Progenitor cell of endocrine pancreas (in vitro differentiated cells): ENCODE data around the gene LRMDA. TPM values are rescaled to one million over a fixed set of nuclear protein-coding genes. Genes with fewer than 3 reads are reported as not detected.
A peak's percentile ranks its signal among the peaks of the same experiment; 100 is the strongest.

Experiments
- DNase-seq: peaks from one replicate; pipeline ENCODE4 v3.0.0; 2021; ENCODE audit warnings: low spot score; ENCODE audit not compliant: unreplicated experiment
- H3K27ac Mint-ChIP-seq: 2 replicates; pipeline ENCODE4 v1.8.0; 2021; ENCODE audit warnings: mild to moderate bottlenecking, moderate library complexity, mixed read lengths
- H3K27me3 Mint-ChIP-seq: 2 replicates; pipeline ENCODE4 v1.8.0; 2021; ENCODE audit warnings: mixed read lengths
- H3K36me3 Mint-ChIP-seq: 2 replicates; pipeline ENCODE4 v1.8.0; 2022; ENCODE audit warnings: mixed read lengths; ENCODE audit not compliant: insufficient read depth
- H3K4me1 Mint-ChIP-seq: 2 replicates; pipeline ENCODE4 v1.8.0; 2021; ENCODE audit warnings: low read depth, mixed read lengths
- H3K4me3 Mint-ChIP-seq: 2 replicates; pipeline ENCODE4 v1.8.0; 2021; ENCODE audit warnings: low read depth, mild to moderate bottlenecking, moderate library complexity, mixed read lengths
- H3K9me3 Mint-ChIP-seq: 2 replicates; pipeline ENCODE4 v1.8.0; 2021; ENCODE audit warnings: low read depth, mixed read lengths
- CTCF ChIP-seq: fragments of 200-600 bp; sonication (generic); IDR thresholded peaks from one replicate; pipeline ENCODE4 v1.5.0; 2021; ENCODE audit warnings: antibody characterized with exemption, mild to moderate bottlenecking; ENCODE audit not compliant: unreplicated experiment
- total RNA-seq: library from RNA; stranded (reverse); gene quantifications from 2 replicates; pipeline ENCODE4 v1.2.1, GENCODE V29; 2021

The LRMDA gene
- total RNA-seq, 1 donor from 2014 or later, result 6.5 TPM

GRCh38 chr10:76291885-76292284 lies 860.5 kb downstream of the LRMDA start:
- Mint-ChIP-seq H3K27ac (no peak overlapping the region), H3K36me3 (no peaks in the 10 kb centered on the region), H3K27me3 (no peaks in the 10 kb centered on the region), H3K9me3 (no peaks in the 10 kb centered on the region), H3K4me3 (no peak overlapping the region), H3K4me1 (peaks cover 36% of the 10 kb centered on the region)
- no peak for TF ChIP-seq CTCF
- DNase-seq, result no peak

GRCh38 chr10:76296957-76297356 lies 865.5 kb downstream of the LRMDA start:
- Mint-ChIP-seq H3K4me1 (peaks cover 51% of the 10 kb centered on the region), H3K4me3 (no peak overlapping the region), H3K9me3 (no peaks in the 10 kb centered on the region), H3K27ac (no peak overlapping the region), H3K36me3 (no peaks in the 10 kb centered on the region), H3K27me3 (no peaks in the 10 kb centered on the region)
- DNase-seq, result no peak
- no peak for TF ChIP-seq CTCF

GRCh38 chr10:76297358-76297757 lies 865.9 kb downstream of the LRMDA start:
- peaks cover 51% of the 10 kb centered on the region for H3K4me1 Mint-ChIP-seq
- no peaks in the 10 kb centered on the region for H3K36me3 Mint-ChIP-seq
- no peaks in the 10 kb centered on the region for H3K27me3 Mint-ChIP-seq
- DNase-seq, result no peak
- TF ChIP-seq CTCF, result no peak
- H3K4me3 Mint-ChIP-seq, result no peak overlapping the region
- peak overlapping the region; percentile 36 for H3K27ac Mint-ChIP-seq
- no peaks in the 10 kb centered on the region for H3K9me3 Mint-ChIP-seq

GRCh38 chr10:76297780-76298281 lies 866.4 kb downstream of the LRMDA start:
- DNase-seq, result no peak
- TF ChIP-seq CTCF, result no peak
- no peaks in the 10 kb centered on the region for H3K27me3 Mint-ChIP-seq
- H3K9me3 Mint-ChIP-seq, result no peaks in the 10 kb centered on the region
- H3K27ac Mint-ChIP-seq, result peak overlapping the region; percentile 58
- peak overlapping the region; percentile 27 for H3K4me3 Mint-ChIP-seq
- H3K4me1 Mint-ChIP-seq, result peaks cover 52% of the 10 kb centered on the region
- H3K36me3 Mint-ChIP-seq, result no peaks in the 10 kb centered on the region

GRCh38 chr10:76298329-76298728 lies 866.9 kb downstream of the LRMDA start:
- Mint-ChIP-seq H3K36me3 (no peaks in the 10 kb centered on the region), H3K9me3 (no peaks in the 10 kb centered on the region), H3K27me3 (no peaks in the 10 kb centered on the region), H3K4me3 (no peak overlapping the region), H3K4me1 (peaks cover 53% of the 10 kb centered on the region), H3K27ac (peak overlapping the region; percentile 58)
- no peak for DNase-seq
- TF ChIP-seq CTCF, result no peak
